Neural progenitor cell (in vitro differentiated cells): ENCODE data around the gene MRAS.

ENCODE experiments used
- EZH2 ChIP-seq: fragments of 200-600 bp; sonication (generic); IDR thresholded peaks from 2 replicates; pipeline ENCODE4 v1.6.1; 2017; ENCODE audit warnings: antibody characterized with exemption, mild to moderate bottlenecking, moderate library complexity
- EZH2phosphoT487 ChIP-seq: fragments of 200-600 bp; sonication (generic); IDR thresholded peaks from 2 replicates; pipeline ENCODE4 v1.6.1; 2017; ENCODE audit warnings: antibody characterized with exemption
- TF ChIP-seq, protein P1 (sequence below): fragments of 200-600 bp; sonication (generic); IDR thresholded peaks from 2 replicates; pipeline ENCODE4 v1.5.1; 2017; ENCODE audit warnings: antibody characterized with exemption, mild to moderate bottlenecking

DNA sequence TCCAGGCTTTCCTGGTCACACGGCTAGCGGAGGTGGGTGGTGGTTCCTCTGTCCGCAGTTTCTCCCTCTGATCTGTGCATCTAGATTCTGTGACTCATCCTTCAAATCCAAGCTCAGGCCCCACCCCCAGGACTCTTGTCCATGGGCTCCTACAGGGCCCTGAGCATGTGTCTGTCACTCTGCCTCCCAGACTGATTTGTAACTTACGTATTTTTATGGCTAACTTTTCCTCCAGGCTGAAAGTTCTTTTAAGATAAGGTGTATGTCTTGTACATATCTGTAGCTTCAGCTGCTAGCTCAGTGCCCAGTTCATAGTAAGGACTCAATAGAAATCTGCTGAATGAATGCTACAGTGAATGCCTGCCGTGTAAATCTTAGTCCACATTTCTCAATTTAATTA lies 94.1 kb downstream of the MRAS start:
- TF ChIP-seq, protein P1, sequence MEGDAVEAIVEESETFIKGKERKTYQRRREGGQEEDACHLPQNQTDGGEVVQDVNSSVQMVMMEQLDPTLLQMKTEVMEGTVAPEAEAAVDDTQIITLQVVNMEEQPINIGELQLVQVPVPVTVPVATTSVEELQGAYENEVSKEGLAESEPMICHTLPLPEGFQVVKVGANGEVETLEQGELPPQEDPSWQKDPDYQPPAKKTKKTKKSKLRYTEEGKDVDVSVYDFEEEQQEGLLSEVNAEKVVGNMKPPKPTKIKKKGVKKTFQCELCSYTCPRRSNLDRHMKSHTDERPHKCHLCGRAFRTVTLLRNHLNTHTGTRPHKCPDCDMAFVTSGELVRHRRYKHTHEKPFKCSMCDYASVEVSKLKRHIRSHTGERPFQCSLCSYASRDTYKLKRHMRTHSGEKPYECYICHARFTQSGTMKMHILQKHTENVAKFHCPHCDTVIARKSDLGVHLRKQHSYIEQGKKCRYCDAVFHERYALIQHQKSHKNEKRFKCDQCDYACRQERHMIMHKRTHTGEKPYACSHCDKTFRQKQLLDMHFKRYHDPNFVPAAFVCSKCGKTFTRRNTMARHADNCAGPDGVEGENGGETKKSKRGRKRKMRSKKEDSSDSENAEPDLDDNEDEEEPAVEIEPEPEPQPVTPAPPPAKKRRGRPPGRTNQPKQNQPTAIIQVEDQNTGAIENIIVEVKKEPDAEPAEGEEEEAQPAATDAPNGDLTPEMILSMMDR, result no peak
- TF ChIP-seq EZH2 (no peak), EZH2phosphoT487 (no peak)
